Measurements from ENCODE around the gene PDXK. TPM values are rescaled to one million over a fixed set of nuclear protein-coding genes. Genes with fewer than 3 reads are reported as not detected.

PDXK gene
- total RNA-seq, 4 donors from 2014 or later: 15.9 to 89.8 (median 49.8) TPM

GRCh38 chr21:43754948-43755781, 36.2 kb downstream of the PDXK start:
- H3K27me3 ChIP-seq: no peaks in the 10 kb centered on the region
- peaks cover 3 to 8% of the 10 kb centered on the region in 2 donors for H3K4me1 ChIP-seq
- no peak overlapping the region for H3K27ac ChIP-seq
- H3K9me3 ChIP-seq: no peaks in the 10 kb centered on the region
- DNase-seq: no peak
- no peaks in the 10 kb centered on the region for H3K36me3 ChIP-seq
- intact Hi-C loops (cut with DNase I; ENCODE audit: low total_unique reads): no loop called here
- no peak overlapping the region for H3K4me3 ChIP-seq
- TF ChIP-seq, protein P1, sequence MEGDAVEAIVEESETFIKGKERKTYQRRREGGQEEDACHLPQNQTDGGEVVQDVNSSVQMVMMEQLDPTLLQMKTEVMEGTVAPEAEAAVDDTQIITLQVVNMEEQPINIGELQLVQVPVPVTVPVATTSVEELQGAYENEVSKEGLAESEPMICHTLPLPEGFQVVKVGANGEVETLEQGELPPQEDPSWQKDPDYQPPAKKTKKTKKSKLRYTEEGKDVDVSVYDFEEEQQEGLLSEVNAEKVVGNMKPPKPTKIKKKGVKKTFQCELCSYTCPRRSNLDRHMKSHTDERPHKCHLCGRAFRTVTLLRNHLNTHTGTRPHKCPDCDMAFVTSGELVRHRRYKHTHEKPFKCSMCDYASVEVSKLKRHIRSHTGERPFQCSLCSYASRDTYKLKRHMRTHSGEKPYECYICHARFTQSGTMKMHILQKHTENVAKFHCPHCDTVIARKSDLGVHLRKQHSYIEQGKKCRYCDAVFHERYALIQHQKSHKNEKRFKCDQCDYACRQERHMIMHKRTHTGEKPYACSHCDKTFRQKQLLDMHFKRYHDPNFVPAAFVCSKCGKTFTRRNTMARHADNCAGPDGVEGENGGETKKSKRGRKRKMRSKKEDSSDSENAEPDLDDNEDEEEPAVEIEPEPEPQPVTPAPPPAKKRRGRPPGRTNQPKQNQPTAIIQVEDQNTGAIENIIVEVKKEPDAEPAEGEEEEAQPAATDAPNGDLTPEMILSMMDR (IDR thresholded peaks at IDR 0.05): no peak
- TF ChIP-seq POLR2A (IDR thresholded peaks at IDR 0.05): no peak

- H3K36me3 ChIP-seq: no peaks in the 10 kb centered on the region
- H3K27me3 ChIP-seq: no peaks in the 10 kb centered on the region
- intact Hi-C loops (cut with DNase I; ENCODE audit: low total_unique reads): no loop called here
- no peaks in the 10 kb centered on the region for H3K9me3 ChIP-seq
- DNase-seq: no peak
- no peak overlapping the region for H3K4me3 ChIP-seq
- H3K27ac ChIP-seq: no peak overlapping the region
- TF ChIP-seq, protein P1 (IDR thresholded peaks at IDR 0.05): no peak
- no peak for TF ChIP-seq POLR2A (IDR thresholded peaks at IDR 0.05)
- peaks cover 3 to 8% of the 10 kb centered on the region in 2 donors for H3K4me1 ChIP-seq
Measured at GRCh38 chr21:43755820-43756594, 37.1 kb downstream of the PDXK start.

DNA sequence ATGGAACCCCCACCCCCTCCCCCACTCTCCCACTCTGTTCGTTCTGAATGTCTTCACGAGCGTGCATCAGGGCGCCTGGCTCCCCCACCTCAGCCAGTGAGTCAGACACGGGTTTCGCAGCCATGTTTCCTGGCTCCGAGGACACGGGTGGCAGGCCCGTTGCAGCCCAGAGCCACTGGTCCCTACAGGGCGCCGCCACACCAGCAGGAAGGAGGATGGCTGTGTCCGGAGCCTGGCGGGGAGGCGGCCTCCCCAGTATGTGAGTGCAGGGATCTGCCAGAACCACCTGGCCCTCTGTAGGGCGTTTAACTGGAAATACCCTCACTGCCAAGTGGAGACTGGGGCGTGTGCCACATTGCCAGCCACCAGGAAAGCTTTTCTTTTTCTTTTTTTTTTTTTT, 38.7 kb downstream of the PDXK start:
- intact Hi-C loops (cut with DNase I; ENCODE audit: low total_unique reads): no loop called here
- Histone ChIP-seq H3K27me3 (no peaks in the 10 kb centered on the region), H3K27ac (peak overlapping the region; percentile 74 to 80), H3K4me3 (no peak overlapping the region), H3K9me3 (no peaks in the 10 kb centered on the region), H3K4me1 (peaks cover 3 to 8% of the 10 kb centered on the region in 2 donors), H3K36me3 (no peaks in the 10 kb centered on the region)
- no peak for DNase-seq
- no peak for TF ChIP-seq POLR2A (IDR thresholded peaks at IDR 0.05)
- TF ChIP-seq, protein P1 (IDR thresholded peaks at IDR 0.05): no peak

DNA sequence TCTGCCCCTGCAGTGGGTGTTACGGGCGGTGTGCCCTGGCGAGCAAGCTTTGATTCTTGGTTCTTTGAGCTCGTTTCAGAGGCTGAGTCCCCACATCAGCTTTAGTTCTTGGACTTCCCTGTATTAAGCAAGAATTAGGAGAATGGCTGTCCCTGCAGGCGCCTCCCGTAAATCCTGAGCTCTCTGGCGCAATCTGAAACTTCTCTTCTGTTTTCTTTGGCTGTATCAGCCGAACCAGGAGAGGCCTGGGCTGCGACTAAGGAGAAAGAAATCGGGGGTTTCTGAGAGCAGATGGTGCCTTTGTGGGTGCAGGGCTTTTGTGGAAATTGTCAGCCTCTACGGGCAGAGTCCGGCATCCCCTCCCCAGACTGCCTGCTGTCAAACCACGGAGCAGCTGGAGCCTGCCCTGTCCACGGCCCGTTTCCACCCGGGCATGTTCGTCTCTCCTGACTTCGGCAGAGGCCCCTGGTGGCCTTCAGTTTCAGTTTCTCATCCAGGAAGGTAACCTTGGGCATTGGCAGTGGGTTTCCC, 39.2 kb downstream of the PDXK start:
- H3K36me3 ChIP-seq: no peaks in the 10 kb centered on the region
- intact Hi-C loops (cut with DNase I; ENCODE audit: low total_unique reads): no loop called here

More for the DNA sequence above, 39.2 kb downstream of the PDXK start:
- peak; percentile 64 to 65 for DNase-seq
- TF ChIP-seq, protein P1 (IDR thresholded peaks at IDR 0.05): peak in 1 of 4 experiments; percentile 9
- no peak for TF ChIP-seq POLR2A (IDR thresholded peaks at IDR 0.05)
- Histone ChIP-seq H3K9me3 (no peaks in the 10 kb centered on the region), H3K4me1 (peaks cover 3 to 8% of the 10 kb centered on the region in 2 donors), H3K27ac (peak overlapping the region; percentile 74 to 80), H3K4me3 (peak overlapping the region; percentile 18 to 20), H3K27me3 (no peaks in the 10 kb centered on the region)

Data from uterus (tissue), 4 donors.